Activated T-helper 17 cell treated with anti-CD3 and anti-CD28 coated beads, Interleukin-2, amount 50 U/mL, for 72 hours (primary cell): ENCODE results near the gene DLG2. TPM values are rescaled to one million over a fixed set of nuclear protein-coding genes. Genes with fewer than 3 reads are reported as not detected.

Experiments used
- ATAC-seq: fragments of 150-1000 bp; cut with Tn5 transposase; replicated peaks from 2 replicates; pipeline ENCODE4 v1.10.0; 2021; ENCODE audit warnings: mild to moderate bottlenecking, moderate library complexity
- H3K27ac Mint-ChIP-seq: one replicate; pipeline ENCODE4 v1.8.0; 2022; ENCODE audit warnings: mixed read lengths
- H3K27me3 Mint-ChIP-seq: one replicate; pipeline ENCODE4 v1.8.0; 2022; ENCODE audit warnings: mixed read lengths
- H3K36me3 Mint-ChIP-seq: one replicate; pipeline ENCODE4 v1.8.0; 2022; ENCODE audit warnings: low read depth, mild to moderate bottlenecking, mixed read lengths
- H3K4me1 Mint-ChIP-seq: one replicate; pipeline ENCODE4 v1.8.0; 2022; ENCODE audit warnings: mixed read lengths
- H3K4me3 Mint-ChIP-seq: one replicate; pipeline ENCODE4 v1.8.0; 2022; ENCODE audit warnings: mild to moderate bottlenecking, mixed read lengths
- H3K9me3 Mint-ChIP-seq: one replicate; pipeline ENCODE4 v1.8.0; 2022; ENCODE audit warnings: mixed read lengths
- total RNA-seq, 2 donors: library from RNA; stranded (reverse); gene quantifications; one replicate each; pipeline ENCODE4 v1.2.3, GENCODE V29; 2022

The DLG2 gene
- total RNA-seq, 2 donors from 2014 or later: 1.5 to 1.9 TPM

DNA sequence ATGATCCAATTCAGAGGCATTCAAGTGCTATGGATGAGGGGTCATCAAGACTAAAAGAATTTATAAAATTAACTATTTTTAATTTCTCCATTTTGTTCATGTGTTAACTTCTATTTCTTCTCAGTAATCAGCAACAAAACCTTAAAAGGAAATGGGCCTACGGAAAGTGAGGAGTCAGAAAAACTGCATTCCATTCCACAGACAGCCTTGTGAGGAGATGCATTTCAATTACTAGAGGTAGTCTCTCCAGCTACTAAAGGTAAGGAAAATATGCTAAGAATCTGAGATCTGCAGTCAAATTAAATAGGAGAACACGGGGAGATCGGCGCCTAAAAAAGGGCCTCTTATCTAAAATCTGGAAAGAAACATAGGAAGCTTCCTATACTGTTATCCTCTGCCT is 661.7 kb downstream of the DLG2 start:
- no peaks in the 10 kb centered on the region for H3K27me3 Mint-ChIP-seq
- H3K4me3 Mint-ChIP-seq: no peak overlapping the region
- ATAC-seq: no peak
- no peaks in the 10 kb centered on the region for H3K36me3 Mint-ChIP-seq
- H3K4me1 Mint-ChIP-seq: no peaks in the 10 kb centered on the region
- H3K9me3 Mint-ChIP-seq: peaks cover 18% of the 10 kb centered on the region
- H3K27ac Mint-ChIP-seq: no peak overlapping the region

DNA sequence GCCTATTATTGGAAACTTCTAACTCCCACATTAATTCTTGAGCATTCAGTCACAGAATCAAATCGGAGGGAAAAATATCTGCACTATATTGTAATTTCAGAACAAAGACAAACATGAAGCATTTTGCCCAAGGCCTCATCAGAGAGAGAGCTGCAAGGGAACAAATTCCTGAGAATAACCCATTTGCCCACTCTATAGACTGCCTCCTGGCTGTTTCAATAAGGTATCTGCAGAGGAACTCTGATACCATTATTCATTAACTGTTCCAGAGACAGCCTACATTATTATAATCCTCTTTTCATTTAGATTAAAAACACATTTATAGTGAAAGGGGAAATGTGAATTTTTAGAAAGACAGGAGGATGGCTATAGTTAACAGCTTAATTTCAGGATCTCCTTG is 663.9 kb downstream of the DLG2 start:
- Mint-ChIP-seq H3K9me3 (peaks cover 14% of the 10 kb centered on the region), H3K4me1 (no peaks in the 10 kb centered on the region), H3K27me3 (no peaks in the 10 kb centered on the region), H3K36me3 (no peaks in the 10 kb centered on the region), H3K4me3 (no peak overlapping the region), H3K27ac (no peak overlapping the region)
- ATAC-seq: no peak

DNA sequence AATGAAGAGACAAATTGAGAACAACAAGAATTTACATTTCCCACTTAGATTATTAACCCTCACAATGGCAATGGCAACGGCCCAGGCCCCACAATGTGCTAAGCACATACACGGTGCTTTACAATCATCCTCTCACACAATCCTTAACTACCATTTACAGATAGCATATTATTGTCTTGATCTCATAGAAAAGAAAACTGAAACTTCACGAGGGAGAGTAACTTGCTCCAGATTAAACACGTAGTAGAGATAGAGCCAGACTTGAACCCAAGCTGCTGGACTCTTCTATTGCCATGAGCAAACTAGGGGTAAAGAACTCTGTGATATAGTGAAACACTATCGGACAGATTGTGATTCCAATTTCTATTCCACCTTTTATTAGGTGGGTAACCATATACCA is 665.1 kb downstream of the DLG2 start:
- no peak overlapping the region for H3K27ac Mint-ChIP-seq
- ATAC-seq: no peak
- H3K36me3 Mint-ChIP-seq: no peaks in the 10 kb centered on the region
- H3K4me3 Mint-ChIP-seq: no peak overlapping the region
- peaks cover 15% of the 10 kb centered on the region for H3K9me3 Mint-ChIP-seq
- no peaks in the 10 kb centered on the region for H3K4me1 Mint-ChIP-seq
- no peaks in the 10 kb centered on the region for H3K27me3 Mint-ChIP-seq

DNA sequence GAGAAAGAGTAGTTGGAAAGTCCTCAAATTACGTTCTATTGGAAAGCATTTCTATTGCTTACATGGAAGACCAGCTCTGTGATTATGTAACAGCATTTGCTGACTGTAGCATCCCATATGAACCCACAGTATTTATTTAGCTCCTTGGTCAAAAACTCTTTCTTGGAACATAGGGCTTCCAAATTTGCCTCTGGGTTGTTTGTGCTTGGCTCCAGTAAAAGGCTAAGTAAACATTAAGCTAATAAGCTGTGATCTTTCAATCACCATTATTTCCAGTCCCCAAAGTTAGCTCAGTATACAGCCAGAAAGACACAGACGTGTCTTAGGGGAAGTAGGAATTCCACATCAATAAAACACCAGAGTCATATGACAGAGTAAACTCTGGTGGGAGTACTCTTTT is 668.8 kb downstream of the DLG2 start:
- peaks cover 14% of the 10 kb centered on the region for H3K9me3 Mint-ChIP-seq
- no peak overlapping the region for H3K4me3 Mint-ChIP-seq
- H3K27me3 Mint-ChIP-seq: no peaks in the 10 kb centered on the region
- ATAC-seq: no peak
- no peaks in the 10 kb centered on the region for H3K4me1 Mint-ChIP-seq
- H3K27ac Mint-ChIP-seq: no peak overlapping the region
- no peaks in the 10 kb centered on the region for H3K36me3 Mint-ChIP-seq

DNA sequence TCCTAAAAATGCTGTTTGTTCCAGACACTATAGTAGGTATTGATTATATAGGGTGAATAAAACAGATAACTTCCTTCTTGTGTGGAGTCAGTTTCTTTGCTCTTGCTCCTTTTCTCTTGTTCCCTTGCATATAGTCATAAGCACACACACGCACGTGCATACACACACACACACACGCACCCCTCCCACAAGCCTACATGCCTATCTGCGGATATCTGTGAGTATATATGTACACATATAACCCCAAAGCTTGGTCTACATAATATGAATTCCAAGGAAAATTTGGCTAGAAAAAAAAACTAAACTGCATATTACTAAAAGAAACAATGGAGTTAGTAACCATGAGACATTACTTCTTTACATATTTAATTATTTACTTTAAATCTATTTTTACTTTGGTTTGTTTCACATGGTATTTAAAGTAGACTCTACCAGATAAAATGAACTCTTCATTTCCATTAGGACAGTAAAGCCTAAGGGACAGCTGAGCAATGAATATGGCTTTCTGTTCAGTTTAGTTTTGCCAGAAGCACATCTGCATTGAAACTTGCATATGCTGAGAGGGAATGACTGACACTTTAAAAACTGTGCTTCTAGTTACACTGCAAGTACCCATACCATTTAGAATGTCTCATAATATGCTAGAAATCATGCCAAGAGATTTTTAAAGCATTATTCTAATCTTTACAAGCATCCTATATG is 676.4 kb downstream of the DLG2 start:
- ATAC-seq: no peak
- Mint-ChIP-seq H3K4me3 (no peak overlapping the region), H3K36me3 (no peaks in the 10 kb centered on the region), H3K27me3 (no peaks in the 10 kb centered on the region), H3K9me3 (peaks cover 20% of the 10 kb centered on the region), H3K27ac (no peak overlapping the region), H3K4me1 (no peaks in the 10 kb centered on the region)

DNA sequence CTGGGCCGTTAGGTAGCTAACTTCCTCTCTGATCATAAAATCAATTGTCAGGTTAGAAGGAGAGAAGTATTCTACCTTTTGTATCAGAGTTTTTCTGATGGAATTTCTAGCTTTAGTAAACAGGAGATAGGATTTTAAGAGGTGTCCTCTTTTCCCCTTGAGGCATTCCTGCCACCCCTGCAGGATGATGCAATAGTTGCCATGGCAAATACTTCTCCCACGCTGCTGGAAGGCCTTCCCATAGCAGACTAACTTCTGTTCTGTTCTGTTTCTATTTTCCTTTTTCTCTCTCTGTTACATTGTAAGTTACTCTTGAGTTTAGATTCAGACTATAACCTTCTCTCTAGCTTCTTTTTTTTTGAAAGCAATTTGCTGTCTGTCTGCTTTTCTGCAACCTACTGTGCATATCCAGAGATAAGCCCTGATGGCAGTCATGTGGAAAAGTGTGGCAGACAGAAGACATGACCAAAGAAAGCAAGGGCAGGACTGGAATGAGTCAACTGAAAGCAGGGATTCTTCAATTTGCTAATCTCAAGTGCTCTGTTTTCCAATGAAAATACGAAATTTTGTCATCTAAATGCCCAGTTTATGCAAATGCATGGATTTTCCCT is 679.1 kb downstream of the DLG2 start:
- H3K36me3 Mint-ChIP-seq: no peaks in the 10 kb centered on the region
- H3K27ac Mint-ChIP-seq: no peak overlapping the region
- peaks cover 23% of the 10 kb centered on the region for H3K9me3 Mint-ChIP-seq
- H3K27me3 Mint-ChIP-seq: no peaks in the 10 kb centered on the region
- no peak overlapping the region for H3K4me3 Mint-ChIP-seq
- H3K4me1 Mint-ChIP-seq: no peaks in the 10 kb centered on the region
- no peak for ATAC-seq

DNA sequence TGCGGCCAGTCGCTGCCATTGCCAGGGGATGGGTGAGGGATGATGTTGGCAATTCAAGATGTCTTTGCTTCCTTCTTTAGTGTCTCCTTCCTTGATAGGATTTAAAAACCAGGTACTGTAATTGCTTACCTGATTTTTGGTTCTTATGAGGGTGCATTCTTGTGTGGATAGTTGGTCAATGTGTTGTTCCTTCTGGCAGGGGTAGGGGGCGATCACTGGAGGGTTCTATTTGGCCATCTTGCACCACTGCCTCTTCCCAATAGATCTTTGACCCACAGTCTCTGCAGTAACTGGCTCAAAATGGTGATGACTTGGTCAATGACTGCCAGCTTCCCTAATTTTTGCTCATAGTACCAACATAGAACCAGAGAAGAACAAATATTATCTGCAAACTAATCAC is 680.1 kb downstream of the DLG2 start:
- no peak for ATAC-seq
- Mint-ChIP-seq H3K4me1 (no peaks in the 10 kb centered on the region), H3K4me3 (no peak overlapping the region), H3K27me3 (no peaks in the 10 kb centered on the region), H3K36me3 (no peaks in the 10 kb centered on the region), H3K27ac (no peak overlapping the region), H3K9me3 (peaks cover 21% of the 10 kb centered on the region)

DNA sequence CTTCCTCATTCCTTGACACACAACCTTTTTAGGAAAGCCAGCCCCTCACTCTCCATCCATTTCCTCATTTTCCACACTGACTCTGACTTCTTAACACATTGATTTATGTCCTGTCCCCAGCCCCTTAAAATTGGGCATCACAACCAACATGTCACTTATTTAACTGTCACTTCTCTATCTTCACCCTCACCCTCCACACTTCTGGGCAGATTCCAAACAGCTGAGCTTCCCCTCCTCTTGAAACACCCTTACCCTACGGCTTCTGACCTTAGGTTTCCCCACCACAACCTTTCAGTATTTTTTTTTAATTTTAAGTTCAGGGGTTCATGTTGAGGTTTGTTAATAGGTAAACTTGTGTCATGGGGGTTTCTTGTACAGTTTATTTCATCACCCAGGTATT is 696.3 kb downstream of the DLG2 start:
- no peaks in the 10 kb centered on the region for H3K27me3 Mint-ChIP-seq
- H3K4me1 Mint-ChIP-seq: no peaks in the 10 kb centered on the region
- no peak overlapping the region for H3K27ac Mint-ChIP-seq
- ATAC-seq: no peak
- no peak overlapping the region for H3K4me3 Mint-ChIP-seq
- peaks cover 16% of the 10 kb centered on the region for H3K9me3 Mint-ChIP-seq
- H3K36me3 Mint-ChIP-seq: no peaks in the 10 kb centered on the region

DNA sequence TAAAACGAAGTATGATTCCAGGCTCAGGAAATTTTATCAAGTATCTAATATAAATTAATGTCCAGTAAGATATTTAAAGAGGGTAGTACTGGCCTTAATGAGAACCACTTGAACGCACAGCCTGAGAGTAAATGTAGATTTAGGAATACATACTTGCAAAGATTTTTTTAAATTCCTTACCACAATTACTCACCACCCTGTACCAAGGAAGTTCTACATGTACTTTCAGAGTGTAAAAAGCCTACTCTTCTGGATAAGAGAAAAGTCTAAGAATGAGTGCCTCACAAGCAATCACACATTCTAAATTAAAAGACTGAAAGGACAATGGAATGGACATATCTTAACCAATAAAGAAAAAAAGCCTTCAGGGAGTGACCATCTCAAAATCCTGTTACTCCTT is 697.4 kb downstream of the DLG2 start:
- ATAC-seq: no peak
- Mint-ChIP-seq H3K27me3 (no peaks in the 10 kb centered on the region), H3K27ac (no peak overlapping the region), H3K4me3 (no peak overlapping the region), H3K36me3 (no peaks in the 10 kb centered on the region), H3K9me3 (peaks cover 13% of the 10 kb centered on the region), H3K4me1 (no peaks in the 10 kb centered on the region)

DNA sequence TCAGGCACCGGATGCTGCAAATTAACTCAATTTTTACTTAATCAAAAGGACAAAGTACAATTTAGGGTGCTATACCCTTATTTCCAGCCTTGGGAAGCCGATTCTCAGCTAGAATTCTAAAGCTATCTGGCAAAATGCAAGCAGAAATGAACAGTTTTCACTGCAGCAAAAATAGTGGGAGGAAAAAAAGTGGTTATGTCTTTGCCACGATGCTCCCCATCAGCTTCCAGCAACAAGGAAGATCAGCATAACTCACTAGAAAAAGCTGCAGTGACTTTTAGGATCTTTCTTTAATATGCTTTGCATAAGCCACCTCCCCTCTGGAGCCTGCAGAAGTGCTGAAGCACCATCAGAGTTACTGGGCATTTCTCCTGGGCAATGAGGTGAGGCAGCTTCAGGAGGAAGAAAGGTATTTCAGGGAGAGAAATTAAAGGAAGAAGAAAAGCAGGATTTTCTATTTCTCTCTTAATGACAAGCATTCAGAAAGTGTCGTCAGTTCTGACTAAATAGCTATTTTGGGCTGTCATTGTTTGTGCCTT is 702.9 kb downstream of the DLG2 start:
- H3K9me3 Mint-ChIP-seq: peaks cover 8% of the 10 kb centered on the region
- no peak overlapping the region for H3K27ac Mint-ChIP-seq
- no peak for ATAC-seq
- H3K27me3 Mint-ChIP-seq: no peaks in the 10 kb centered on the region
- no peaks in the 10 kb centered on the region for H3K36me3 Mint-ChIP-seq
- no peaks in the 10 kb centered on the region for H3K4me1 Mint-ChIP-seq
- no peak overlapping the region for H3K4me3 Mint-ChIP-seq

DNA sequence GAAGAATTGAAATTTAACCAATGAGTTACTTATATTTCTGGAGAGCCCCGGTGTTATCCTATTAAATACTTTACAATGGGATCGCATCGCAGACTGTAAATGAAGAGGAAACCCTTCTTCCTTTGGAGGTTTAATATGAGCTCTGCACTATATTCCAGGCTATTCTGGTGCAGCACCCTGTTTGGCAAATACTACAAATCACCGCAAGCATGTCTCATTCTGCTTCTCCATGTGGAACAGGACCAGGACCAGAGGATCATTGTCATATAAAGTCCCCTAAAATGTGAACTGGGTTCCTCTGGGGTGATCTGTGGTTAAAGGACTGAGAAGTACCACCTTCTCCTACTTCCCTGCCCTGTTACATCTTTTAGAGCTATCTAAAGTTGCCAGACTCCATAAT is 703.7 kb downstream of the DLG2 start:
- no peak for ATAC-seq
- Mint-ChIP-seq H3K27me3 (no peaks in the 10 kb centered on the region), H3K36me3 (no peaks in the 10 kb centered on the region)

DNA sequence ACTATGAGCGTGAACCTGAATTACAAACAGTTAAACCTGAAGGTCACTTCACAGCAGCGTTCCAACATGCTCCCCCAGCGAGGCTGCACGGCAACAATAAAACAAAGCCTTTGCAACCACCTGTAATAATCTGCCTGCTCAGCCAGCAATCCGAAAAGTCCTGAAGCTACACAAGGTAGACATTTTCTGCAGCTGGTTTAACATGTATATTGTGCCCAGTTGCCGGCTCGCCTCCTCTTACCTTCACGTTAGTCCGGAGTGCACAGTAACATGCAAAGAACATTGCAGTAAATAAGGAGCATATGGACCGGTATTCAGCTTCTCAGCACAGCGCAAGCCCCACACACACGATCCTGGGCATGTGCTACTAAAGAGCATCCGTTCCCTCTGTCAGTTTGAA is 704.3 kb downstream of the DLG2 start:
- ATAC-seq: no peak
- no peak overlapping the region for H3K4me3 Mint-ChIP-seq
- no peaks in the 10 kb centered on the region for H3K4me1 Mint-ChIP-seq
- peaks cover 8% of the 10 kb centered on the region for H3K9me3 Mint-ChIP-seq
- no peaks in the 10 kb centered on the region for H3K36me3 Mint-ChIP-seq
- H3K27me3 Mint-ChIP-seq: no peaks in the 10 kb centered on the region
- H3K27ac Mint-ChIP-seq: no peak overlapping the region

More for the DNA sequence above, 703.7 kb downstream of the DLG2 start:
- H3K4me3 Mint-ChIP-seq: no peak overlapping the region
- peaks cover 8% of the 10 kb centered on the region for H3K9me3 Mint-ChIP-seq
- H3K27ac Mint-ChIP-seq: no peak overlapping the region
- H3K4me1 Mint-ChIP-seq: no peaks in the 10 kb centered on the region

DNA sequence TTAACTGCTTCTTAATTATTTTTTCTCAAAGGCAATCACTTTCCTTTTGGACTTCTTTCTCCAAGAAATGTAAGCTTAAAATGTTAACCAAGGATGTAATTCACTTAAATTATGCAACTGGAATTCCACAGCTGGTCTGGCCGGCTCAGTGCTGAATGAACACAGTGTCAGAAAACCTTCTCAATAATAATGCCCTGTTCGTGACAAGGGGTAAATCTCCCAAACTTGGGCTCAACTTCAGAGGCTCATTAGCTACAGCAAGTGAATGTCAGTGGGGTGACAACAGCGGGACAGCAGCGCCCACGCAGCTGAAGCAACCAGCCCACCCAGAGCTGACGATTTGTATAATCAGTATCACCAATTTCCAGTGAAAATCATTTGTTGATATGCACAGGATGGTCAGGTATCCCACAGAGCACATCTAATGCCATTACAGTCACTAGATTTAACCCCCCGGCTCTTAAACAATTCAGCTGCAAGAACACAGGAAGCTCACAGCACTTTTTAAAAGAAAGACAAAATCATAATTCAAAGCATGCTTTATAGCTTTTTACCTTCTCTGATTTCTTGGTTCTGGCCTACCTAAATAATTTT is 704.8 kb downstream of the DLG2 start:
- H3K9me3 Mint-ChIP-seq: peaks cover 8% of the 10 kb centered on the region
- no peak overlapping the region for H3K27ac Mint-ChIP-seq
- H3K4me1 Mint-ChIP-seq: no peaks in the 10 kb centered on the region
- no peak overlapping the region for H3K4me3 Mint-ChIP-seq
- no peak for ATAC-seq
- H3K27me3 Mint-ChIP-seq: no peaks in the 10 kb centered on the region
- no peaks in the 10 kb centered on the region for H3K36me3 Mint-ChIP-seq

DNA sequence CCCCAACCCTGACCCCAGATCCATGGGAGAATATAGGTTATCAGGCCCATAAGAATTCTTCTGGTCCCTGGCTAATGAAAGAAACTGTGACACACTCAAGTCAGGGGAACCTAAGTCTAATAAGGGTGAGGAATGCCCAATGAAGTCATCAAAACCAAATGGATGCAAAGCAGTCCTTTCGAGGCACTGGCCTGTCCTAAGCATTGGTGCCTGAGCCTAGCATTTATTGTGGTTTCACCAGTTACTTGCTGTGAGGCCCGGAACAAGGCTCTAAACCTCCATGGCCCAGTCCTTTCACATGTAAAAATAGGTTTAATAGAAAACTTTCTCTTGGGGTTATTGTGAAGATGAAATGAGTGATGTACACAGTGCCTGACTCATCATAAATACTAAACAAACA is 712.6 kb downstream of the DLG2 start:
- H3K4me1 Mint-ChIP-seq: no peaks in the 10 kb centered on the region
- ATAC-seq: no peak
- H3K27me3 Mint-ChIP-seq: no peaks in the 10 kb centered on the region
- peaks cover 17% of the 10 kb centered on the region for H3K9me3 Mint-ChIP-seq
- no peak overlapping the region for H3K27ac Mint-ChIP-seq
- H3K36me3 Mint-ChIP-seq: no peaks in the 10 kb centered on the region
- H3K4me3 Mint-ChIP-seq: no peak overlapping the region

DNA sequence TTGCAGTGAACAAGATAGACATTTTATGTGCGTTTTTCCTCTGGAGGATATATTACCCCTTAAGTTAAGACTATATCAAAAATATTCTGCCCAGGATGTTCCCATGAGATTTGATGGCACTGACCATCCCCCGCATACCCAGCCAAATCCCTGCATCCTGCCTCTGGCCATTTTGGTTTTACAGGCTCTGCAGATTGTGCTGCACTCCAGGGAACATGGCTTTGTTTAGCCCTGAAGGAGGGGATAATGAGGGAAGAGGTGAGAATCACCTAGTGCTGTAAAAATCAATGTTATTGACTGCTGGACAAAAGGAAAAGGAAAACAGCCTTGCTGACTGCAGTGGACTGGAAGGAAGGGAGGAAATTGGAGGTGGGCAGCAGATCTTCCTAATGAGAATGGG is 717.4 kb downstream of the DLG2 start:
- Mint-ChIP-seq H3K27ac (no peak overlapping the region), H3K4me3 (no peak overlapping the region), H3K4me1 (no peaks in the 10 kb centered on the region), H3K9me3 (peaks cover 24% of the 10 kb centered on the region), H3K27me3 (no peaks in the 10 kb centered on the region), H3K36me3 (no peaks in the 10 kb centered on the region)
- no peak for ATAC-seq
